Lower leg skin (tissue), 4 donors: ENCODE data around the gene ITPA. TPM values are rescaled to one million over a fixed set of nuclear protein-coding genes. Genes with fewer than 3 reads are reported as not detected.

ENCODE experiments used
- DNase-seq, 2 donors: peaks; one replicate each; pipeline ENCODE4 v3.0.0-alpha.2; 2019; ENCODE audit warnings: low spot score in 2 of 2
- H3K4me3 ChIP-seq: fragments of 200-600 bp; sonication (generic); 2 replicates; pipeline ENCODE4 v1.5.1; 2017; ENCODE audit warnings: mild to moderate bottlenecking, low read depth; ENCODE audit not compliant: poor library complexity, severe bottlenecking
- POLR2A ChIP-seq, 2 donors: fragments of 450-650 bp; IDR thresholded peaks; one replicate each; pipeline ENCODE4 v1.6.1; 2016 to 2017; ENCODE audit warnings: antibody characterized with exemption in 2 of 2, mild to moderate bottlenecking in 1 of 2, moderate library complexity in 1 of 2
- WGBS, 2 donors: methylation state at CpG; one replicate each; pipeline ENCODE4 v1.1.5; 2018; 5-methylcytosine and 5-hydroxymethylcytosine counted together
- intact Hi-C: fragments of 100-400 bp; cut with DNase I; formaldehyde crosslinking; loops from one replicate; pipeline ENCODE4 v1.15.0; 2023; ENCODE audit warnings: low total_unique reads
- total RNA-seq, 4 donors: library from RNA; depleted of rRNA; stranded (reverse); fragments of >200 nt; gene quantifications; one replicate each; pipeline ENCODE4 v1.1.0, GENCODE V29; 2016
- TF ChIP-seq, protein P1 (sequence below), 3 donors: fragments of 450-650 bp; IDR thresholded peaks; one replicate each; pipeline ENCODE4 v1.5.1; 2016; ENCODE audit warnings: antibody characterized with exemption in 3 of 3, mild to moderate bottlenecking in 3 of 3, moderate library complexity in 2 of 3

The ITPA gene
- total RNA-seq, 4 donors from 2014 or later = 39.3 to 55.8 (median 46.8) TPM

DNA sequence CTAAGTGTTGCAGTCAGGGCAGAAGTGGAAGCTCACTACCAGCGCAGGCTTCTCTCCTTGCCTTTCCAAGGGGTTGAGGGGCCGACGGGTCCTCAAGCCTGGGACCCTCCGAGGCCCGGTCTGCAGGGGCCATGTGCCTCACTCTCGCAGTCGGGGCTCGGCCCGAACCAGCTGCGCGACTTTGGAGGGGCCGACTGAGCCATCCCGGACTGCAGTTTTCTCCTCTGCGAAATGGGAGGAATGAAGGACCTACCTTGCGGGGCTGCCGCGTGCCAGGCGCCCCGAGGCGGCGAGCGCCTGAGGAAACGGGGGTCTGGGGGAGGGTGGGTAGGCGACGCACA is 41.6 kb upstream of the ITPA start:
- DNase-seq = peak in 1 of 2 donors; percentile 71
- 53 to 66% methylated on average over 11 to 17 of the region's 25 CpGs for WGBS, 2 donors
- TF ChIP-seq, protein P1, sequence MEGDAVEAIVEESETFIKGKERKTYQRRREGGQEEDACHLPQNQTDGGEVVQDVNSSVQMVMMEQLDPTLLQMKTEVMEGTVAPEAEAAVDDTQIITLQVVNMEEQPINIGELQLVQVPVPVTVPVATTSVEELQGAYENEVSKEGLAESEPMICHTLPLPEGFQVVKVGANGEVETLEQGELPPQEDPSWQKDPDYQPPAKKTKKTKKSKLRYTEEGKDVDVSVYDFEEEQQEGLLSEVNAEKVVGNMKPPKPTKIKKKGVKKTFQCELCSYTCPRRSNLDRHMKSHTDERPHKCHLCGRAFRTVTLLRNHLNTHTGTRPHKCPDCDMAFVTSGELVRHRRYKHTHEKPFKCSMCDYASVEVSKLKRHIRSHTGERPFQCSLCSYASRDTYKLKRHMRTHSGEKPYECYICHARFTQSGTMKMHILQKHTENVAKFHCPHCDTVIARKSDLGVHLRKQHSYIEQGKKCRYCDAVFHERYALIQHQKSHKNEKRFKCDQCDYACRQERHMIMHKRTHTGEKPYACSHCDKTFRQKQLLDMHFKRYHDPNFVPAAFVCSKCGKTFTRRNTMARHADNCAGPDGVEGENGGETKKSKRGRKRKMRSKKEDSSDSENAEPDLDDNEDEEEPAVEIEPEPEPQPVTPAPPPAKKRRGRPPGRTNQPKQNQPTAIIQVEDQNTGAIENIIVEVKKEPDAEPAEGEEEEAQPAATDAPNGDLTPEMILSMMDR (IDR thresholded peaks at IDR 0.05) = no peak
- H3K4me3 ChIP-seq = no peak overlapping the region
- intact Hi-C loops = no loop called here

DNA sequence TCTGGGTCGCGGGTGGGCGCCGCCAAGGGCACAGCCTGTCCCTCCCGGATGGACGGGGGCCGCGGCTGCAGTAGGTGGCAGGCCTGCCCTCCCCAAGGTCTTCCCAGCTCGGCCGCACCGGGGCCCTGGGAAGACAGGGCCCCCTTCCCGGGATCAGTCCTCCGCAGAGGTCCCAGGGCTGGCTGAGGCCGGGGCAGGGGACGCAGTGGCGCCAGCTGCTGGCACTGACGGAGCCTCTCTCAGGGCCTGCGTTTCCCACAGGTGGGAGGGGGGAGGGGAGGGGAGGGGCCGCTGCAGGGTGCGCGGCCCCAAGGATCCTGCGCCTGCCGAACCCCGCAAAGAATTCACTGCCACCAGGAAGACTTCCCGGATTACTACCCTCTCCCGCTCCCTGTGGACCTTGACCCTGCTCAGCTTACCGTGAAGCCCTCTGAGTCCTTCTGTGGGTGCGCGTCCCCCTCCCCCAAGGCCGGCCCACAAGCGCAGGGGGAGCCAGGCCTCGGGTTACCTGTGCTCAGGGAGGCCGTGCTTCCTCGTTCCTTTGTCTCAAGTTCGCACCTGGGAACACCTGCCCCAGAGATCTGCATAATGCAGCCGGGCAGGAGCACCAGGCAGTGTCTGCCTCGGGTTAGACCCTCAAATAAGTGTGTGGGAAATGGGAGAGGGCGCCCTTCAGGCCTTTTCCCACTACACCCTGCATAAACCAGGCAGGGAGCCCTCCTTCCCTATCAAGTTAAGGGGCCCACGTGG is 41.0 kb upstream of the ITPA start:
- peak in 1 of 2 donors; percentile 79 for DNase-seq
- 43 to 45% methylated on average over 16 to 21 of the region's 39 CpGs for WGBS, 2 donors
- TF ChIP-seq, protein P1 (IDR thresholded peaks at IDR 0.05) = no peak
- TF ChIP-seq POLR2A (IDR thresholded peaks at IDR 0.05) = no peak
- H3K4me3 ChIP-seq = no peak overlapping the region
- intact Hi-C loops = no loop called here

DNA sequence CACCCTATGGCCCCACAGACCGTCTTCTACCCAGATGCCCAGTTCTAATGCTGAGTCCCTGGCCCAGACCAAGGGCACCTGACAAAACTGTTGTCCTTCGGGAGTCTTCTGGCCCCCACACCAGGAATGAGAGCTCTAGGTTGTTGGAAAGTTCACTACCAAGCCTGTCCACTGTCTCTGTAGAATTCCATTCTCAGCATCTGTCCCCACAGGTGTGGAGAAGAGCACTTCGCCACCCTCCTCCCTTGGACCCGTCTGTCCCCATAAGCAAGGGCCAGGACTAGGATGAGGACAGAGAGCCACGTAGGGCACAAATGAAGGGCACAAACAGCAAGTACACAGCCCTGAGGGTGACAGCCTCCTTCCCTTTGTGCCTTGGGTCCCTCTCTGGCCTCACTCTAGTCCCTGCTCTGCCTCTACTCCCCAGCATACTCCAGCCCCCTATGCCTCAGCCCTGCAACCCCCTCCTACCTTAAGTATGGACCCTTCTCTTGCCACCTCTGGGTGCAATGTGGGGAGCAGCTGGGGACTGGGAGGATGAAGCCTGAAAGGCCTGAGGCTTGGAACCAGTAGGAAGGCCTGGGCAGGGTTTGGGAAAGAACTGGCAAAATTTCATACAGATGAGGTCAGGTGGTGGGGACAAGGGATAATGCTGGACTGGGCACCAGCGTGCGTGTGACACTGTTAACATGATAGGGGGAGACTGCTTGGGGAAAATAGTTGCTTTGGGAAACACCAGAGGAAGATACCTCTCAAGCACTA is 40.3 kb upstream of the ITPA start:
- WGBS, 2 donors = 88 to 92% methylated on average over 7 of the region's 7 CpGs
- no peak overlapping the region for H3K4me3 ChIP-seq
- intact Hi-C loops = no loop called here

DNA sequence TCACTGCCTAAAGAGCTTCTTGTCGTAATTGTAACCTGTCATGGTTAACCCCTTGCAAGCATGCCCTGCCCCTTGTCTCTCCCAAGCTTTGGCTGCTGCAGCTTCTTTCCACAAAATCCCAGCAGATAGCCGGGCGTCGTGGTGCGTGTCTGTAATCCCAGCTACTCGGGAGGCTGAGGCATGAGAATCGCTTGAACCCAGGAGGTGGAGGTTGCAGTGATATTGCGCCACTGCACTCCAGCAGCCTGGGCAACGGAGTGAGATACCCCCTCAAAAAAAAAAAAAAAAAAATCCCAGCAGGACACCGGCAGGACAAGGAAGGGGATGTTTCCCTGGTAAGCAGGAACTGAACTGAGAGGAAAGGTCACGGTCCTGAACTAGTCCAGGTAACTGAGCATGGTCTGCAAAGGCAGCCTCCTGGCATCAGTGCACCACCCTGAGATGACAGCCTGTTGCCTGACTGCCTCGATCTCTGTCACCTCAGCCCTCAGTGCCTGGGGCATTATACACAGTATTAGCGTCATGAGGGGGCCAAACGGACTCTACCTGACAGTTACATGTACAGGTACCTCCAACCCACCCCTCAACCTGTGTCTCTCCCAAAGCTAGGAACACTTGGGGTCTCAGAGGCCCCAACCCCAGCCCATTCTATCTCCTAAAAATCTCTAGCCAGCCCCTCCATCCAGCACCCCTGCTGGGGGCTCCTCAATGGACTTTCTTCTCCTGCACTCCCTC is 37.7 kb upstream of the ITPA start:
- TF ChIP-seq POLR2A (IDR thresholded peaks at IDR 0.05) = no peak
- TF ChIP-seq, protein P1 (IDR thresholded peaks at IDR 0.05) = no peak
- intact Hi-C loops = no loop called here

More for the DNA sequence above, 40.3 kb upstream of the ITPA start:
- DNase-seq = peak in 1 of 2 donors; percentile 43
- TF ChIP-seq, protein P1 (IDR thresholded peaks at IDR 0.05) = no peak
- TF ChIP-seq POLR2A (IDR thresholded peaks at IDR 0.05) = no peak

DNA sequence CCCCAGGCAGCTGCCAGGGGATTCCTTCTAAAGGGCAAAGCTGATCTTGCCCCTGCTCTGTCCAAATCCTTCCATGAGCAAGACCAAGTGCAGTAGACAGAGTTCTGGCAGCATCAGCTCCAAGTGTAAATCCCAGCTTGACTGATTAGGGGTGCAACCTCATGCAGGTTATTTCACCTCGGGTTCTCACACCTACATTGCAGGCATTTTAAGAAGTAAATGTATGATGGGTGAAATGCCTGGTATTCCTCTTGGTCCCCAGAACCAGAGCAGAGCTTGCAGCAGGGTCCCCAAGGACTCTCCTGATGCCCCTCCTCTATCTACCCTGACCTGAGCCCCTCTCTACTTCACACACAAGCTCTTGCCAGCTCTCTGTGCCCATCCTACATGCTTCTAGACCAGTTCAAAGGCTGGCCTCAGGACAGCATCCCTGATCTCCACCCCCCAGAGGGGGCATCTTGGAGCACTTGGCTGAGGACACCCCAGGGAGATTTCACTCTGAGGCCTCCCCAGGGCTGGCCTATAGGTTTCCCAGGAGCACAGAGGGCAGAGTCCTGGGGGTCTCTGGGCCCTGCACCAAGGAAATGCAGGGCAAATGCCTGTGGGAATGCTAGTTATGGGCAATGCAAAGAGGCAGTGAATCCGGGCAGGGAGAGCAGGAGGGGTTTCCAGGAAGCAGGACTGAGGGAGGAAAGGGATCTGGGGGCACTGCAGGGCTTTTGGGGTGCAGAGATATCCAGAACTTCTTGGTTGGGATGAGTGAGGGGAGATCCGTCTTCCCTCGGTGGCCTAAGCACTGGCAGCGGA is 37.0 kb upstream of the ITPA start:
- no peak overlapping the region for H3K4me3 ChIP-seq
- no peak for TF ChIP-seq POLR2A (IDR thresholded peaks at IDR 0.05)
- TF ChIP-seq, protein P1 (IDR thresholded peaks at IDR 0.05) = no peak
- intact Hi-C loops = no loop called here
- DNase-seq = no peak
- 37 to 46% methylated on average over 4 to 5 of the region's 5 CpGs for WGBS, 2 donors

More for the DNA sequence above, 37.7 kb upstream of the ITPA start:
- 75 to 76% methylated on average over 14 of the region's 14 CpGs for WGBS, 2 donors
- no peak overlapping the region for H3K4me3 ChIP-seq
- DNase-seq = no peak
